HCT116 (cell line): ENCODE measurements around the gene TM9SF1. TPM values are rescaled to one million over a fixed set of nuclear protein-coding genes. Genes with fewer than 3 reads are reported as not detected.

Experiments used
- ATAC-seq: fragments of 200-7000 bp; cut with Tn5 transposase; 2 replicates; pipeline ENCODE4 v1.9.1; 2020; ENCODE audit warnings: mild to moderate bottlenecking, moderate library complexity
- BruUV-seq: library from RNA; stranded (reverse); fragments of 400-500 nt; replicated peaks from 2 replicates; lab custom pipeline; 2021; lab: Mats Ljungman, UMichigan
- CTCF ChIA-PET: fragments of 300-600 bp; sonication (Branson Sonifier 250); formaldehyde crosslinking; loops from one replicate; lab custom pipeline; 2021; ENCODE audit warnings: antibody characterized with exemption; lab: Charles Lee
- POLR2A ChIA-PET: fragments of 300-600, 350-600 bp; sonication (Branson Sonifier 250); formaldehyde crosslinking; loops from one replicate; lab custom pipeline; 2021; ENCODE audit warnings: antibody characterized with exemption; lab: Charles Lee
- RAD21 ChIA-PET, 2 experiments: fragments of 300-600 bp; sonication (Branson Sonifier 250); formaldehyde crosslinking; loops; one replicate each; lab custom pipeline; 2023; ENCODE audit warnings: low total read pairs in 2 of 2; ENCODE audit not compliant: uncharacterized antibody in 2 of 2, unreplicated experiment in 2 of 2, low non-redundant PET in 1 of 2; lab: Charles Lee
- DNase-seq: peaks from one replicate; pipeline ENCODE4 v3.0.0-alpha.2; 2010; ENCODE audit warnings: low read depth, low spot score
- H2AFZ ChIP-seq: fragments of 200-600 bp; shearing (Covaris generic), sonication (generic); 2 replicates; pipeline ENCODE4 v1.6.1; 2017; ENCODE audit warnings: low read depth, mixed run types, mixed read lengths, antibody characterized with exemption, low read length; ENCODE audit not compliant: poor library complexity, severe bottlenecking
- H3K27ac ChIP-seq: 2 replicates; pipeline ENCODE4 v1.5.1; 2012; ENCODE audit warnings: low read depth, low read length
- H3K27me3 ChIP-seq: fragments of 200-600 bp; sonication (generic); 2 replicates; pipeline ENCODE4 v1.6.1; 2016; ENCODE audit warnings: mixed run types, low read length, mixed read lengths; ENCODE audit not compliant: insufficient read depth
- H3K36me3 ChIP-seq, 2 experiments: fragments of 200-500 bp in 1 of 2; fragments of 200-600 bp in 1 of 2; sonication (Bioruptor generic) in 1 of 2; sonication (generic) in 1 of 2; 2 replicates each; pipeline versions ENCODE4 v1.5.1 to v1.6.1; 2014 to 2016; ENCODE audit warnings: low read length in 2 of 2, inconsistent platforms in 1 of 2, mixed read lengths in 1 of 2, mixed run types in 1 of 2; ENCODE audit not compliant: insufficient read depth in 2 of 2, control insufficient read depth in 1 of 2
- H3K4me1 ChIP-seq, 2 experiments: fragments of 200-600 bp in 1 of 2; sonication (generic) in 1 of 2; 2 replicates each; pipeline versions ENCODE4 v1.5.1 to v1.6.1; 2012 to 2017; ENCODE audit warnings: low read length in 2 of 2, inconsistent platforms in 1 of 2, mild to moderate bottlenecking in 1 of 2, mixed read lengths in 1 of 2, mixed run types in 1 of 2, moderate library complexity in 1 of 2; ENCODE audit not compliant: insufficient read depth in 2 of 2, control insufficient read depth in 1 of 2
- H3K4me2 ChIP-seq: fragments of 200-600 bp; sonication (generic); 2 replicates; pipeline ENCODE4 v1.6.1; 2017; ENCODE audit warnings: mixed run types, low read length, mixed read lengths
- H3K4me3 ChIP-seq, 2 experiments: fragments of 200-600 bp in 1 of 2; sonication (generic) in 1 of 2; replicated peaks in 1 of 2; 2 replicates each; pipeline ENCODE4 v1.5.1; 2011 to 2016; ENCODE audit warnings: low read length in 2 of 2, control low read depth in 1 of 2, low read depth in 1 of 2, mild to moderate bottlenecking in 1 of 2, mixed read lengths in 1 of 2, mixed run types in 1 of 2
- H3K79me2 ChIP-seq: fragments of 200-600 bp; sonication (generic); 2 replicates; pipeline ENCODE4 v1.6.1; 2017; ENCODE audit warnings: mild to moderate bottlenecking, mixed run types, low read length, moderate library complexity, mixed read lengths; ENCODE audit not compliant: insufficient read depth
- H3K9ac ChIP-seq: fragments of 200-600 bp; sonication (generic); 2 replicates; pipeline ENCODE4 v1.6.1; 2016; ENCODE audit warnings: low read length, mixed read lengths
- H3K9me2 ChIP-seq: fragments of 200-600 bp; sonication (generic), shearing (Covaris generic); 2 replicates; pipeline ENCODE4 v1.6.1; 2017; ENCODE audit warnings: mixed run types, mild to moderate bottlenecking, moderate library complexity; ENCODE audit not compliant: insufficient read depth
- H3K9me3 ChIP-seq, 2 experiments: fragments of 200-500 bp in 1 of 2; fragments of 200-600 bp in 1 of 2; sonication (Bioruptor generic) in 1 of 2; sonication (generic) in 1 of 2; 2 replicates each; pipeline ENCODE4 v1.6.1; 2014 to 2017; ENCODE audit warnings: low read length in 2 of 2, mixed read lengths in 2 of 2, inconsistent platforms in 1 of 2, low read depth in 1 of 2, mild to moderate bottlenecking in 1 of 2, mixed run types in 1 of 2, moderate library complexity in 1 of 2; ENCODE audit not compliant: control insufficient read depth in 1 of 2, insufficient read depth in 1 of 2
- H4K20me1 ChIP-seq: fragments of 200-600 bp; sonication (generic), shearing (Covaris generic); 2 replicates; pipeline ENCODE4 v1.6.1; 2017; ENCODE audit warnings: mixed run types, mild to moderate bottlenecking, moderate library complexity; ENCODE audit not compliant: insufficient read depth
- CBX3 ChIP-seq: IDR thresholded peaks from 2 replicates; pipeline ENCODE4 v1.6.1; 2012; ENCODE audit warnings: low read depth
- FOSL1 ChIP-seq: IDR thresholded peaks from 2 replicates; pipeline ENCODE4 v1.6.1; 2012; ENCODE audit warnings: low read depth
- JUND ChIP-seq: IDR thresholded peaks from 2 replicates; pipeline ENCODE4 v1.6.1; 2012
- POLR2A ChIP-seq: IDR thresholded peaks from 2 replicates; pipeline ENCODE4 v1.7.0; 2011; ENCODE audit warnings: borderline replicate concordance; ENCODE audit not compliant: insufficient read depth, insufficient read length; ENCODE audit errors: extremely low read depth
- POLR2AphosphoS5 ChIP-seq: IDR thresholded peaks from 2 replicates; pipeline ENCODE4 v1.6.1; 2011; ENCODE audit warnings: mild to moderate bottlenecking, low read depth, low read length, moderate library complexity
- SIN3A ChIP-seq: IDR thresholded peaks from 2 replicates; pipeline ENCODE4 v1.6.1; 2012; ENCODE audit warnings: low read depth
- SRF ChIP-seq: IDR thresholded peaks from 2 replicates; pipeline ENCODE4 v1.6.1; 2012; ENCODE audit warnings: low read depth
- ZFX ChIP-seq: fragments of 450-650 bp; IDR thresholded peaks from 2 replicates; pipeline ENCODE4 v1.6.1; 2017
- intact Hi-C: fragments of 100-400 bp; cut with micrococcal nuclease; formaldehyde crosslinking; loops from 2 replicates; pipeline ENCODE4 v1.10.0; 2022
- total RNA-seq: library from RNA; stranded (reverse); gene quantifications from one replicate; pipeline ENCODE4 v1.2.1, GENCODE V29; 2021; ENCODE audit not compliant: unreplicated experiment
- TF ChIP-seq, protein P1 (sequence below), 3 experiments: fragments of 200-600 bp in 1 of 3; sonication (generic) in 1 of 3; IDR thresholded peaks in 2 of 3; conservative IDR thresholded peaks in 1 of 3; 2 replicates each; pipeline ENCODE4 v1.5.1; 2012 to 2017; ENCODE audit warnings: low read depth in 2 of 3, low read length in 2 of 3, antibody characterized with exemption in 1 of 3, borderline replicate concordance in 1 of 3, control low read depth in 1 of 3, mild to moderate bottlenecking in 1 of 3, mixed read lengths in 1 of 3, mixed run types in 1 of 3, moderate library complexity in 1 of 3; ENCODE audit not compliant: insufficient read depth in 1 of 3

Gene TM9SF1
- total RNA-seq, 1 experiment from 2014 or later = 35.2 TPM

- TF ChIP-seq SRF (no peak), POLR2AphosphoS5 (no peak), CBX3 (no peak), JUND (no peak), SIN3A (no peak), FOSL1 (no peak), POLR2A (no peak), ZFX (no peak)
- TF ChIP-seq, protein P1, sequence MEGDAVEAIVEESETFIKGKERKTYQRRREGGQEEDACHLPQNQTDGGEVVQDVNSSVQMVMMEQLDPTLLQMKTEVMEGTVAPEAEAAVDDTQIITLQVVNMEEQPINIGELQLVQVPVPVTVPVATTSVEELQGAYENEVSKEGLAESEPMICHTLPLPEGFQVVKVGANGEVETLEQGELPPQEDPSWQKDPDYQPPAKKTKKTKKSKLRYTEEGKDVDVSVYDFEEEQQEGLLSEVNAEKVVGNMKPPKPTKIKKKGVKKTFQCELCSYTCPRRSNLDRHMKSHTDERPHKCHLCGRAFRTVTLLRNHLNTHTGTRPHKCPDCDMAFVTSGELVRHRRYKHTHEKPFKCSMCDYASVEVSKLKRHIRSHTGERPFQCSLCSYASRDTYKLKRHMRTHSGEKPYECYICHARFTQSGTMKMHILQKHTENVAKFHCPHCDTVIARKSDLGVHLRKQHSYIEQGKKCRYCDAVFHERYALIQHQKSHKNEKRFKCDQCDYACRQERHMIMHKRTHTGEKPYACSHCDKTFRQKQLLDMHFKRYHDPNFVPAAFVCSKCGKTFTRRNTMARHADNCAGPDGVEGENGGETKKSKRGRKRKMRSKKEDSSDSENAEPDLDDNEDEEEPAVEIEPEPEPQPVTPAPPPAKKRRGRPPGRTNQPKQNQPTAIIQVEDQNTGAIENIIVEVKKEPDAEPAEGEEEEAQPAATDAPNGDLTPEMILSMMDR (IDR thresholded peaks at IDR 0.05 in 2 of 3, conservative IDR thresholded peaks at IDR 0.05 in 1 of 3; ENCODE audit: borderline replicate concordance in 1 of 3, insufficient read depth in 1 of 3, low read depth in 2 of 3, low read length in 2 of 3) = no peak
- TF ChIP-seq, all 23 proteins: peak for 0
- H2AFZ ChIP-seq = no peak overlapping the region
- RAD21 ChIA-PET = no interaction called here
- no peaks in the 10 kb centered on the region for H3K27me3 ChIP-seq
- no peak for ATAC-seq
- H3K4me2 ChIP-seq = peak overlapping the region; percentile 92
- H4K20me1 ChIP-seq = no peaks in the 10 kb centered on the region
- H3K36me3 ChIP-seq = peaks cover 22 to 25% of the 10 kb centered on the region in 2 experiments; a peak in 3 of 4 replicates
- POLR2A ChIA-PET = interaction anchor here (0.9 to 2.3 kb wide), 8 partner anchors 10 to 110 kb away, joined by 3 to 24 read pairs (median 7); partner anchors contain the start of genes DCAF11, IPO4, IRF9 and NRL
- peak overlapping the region; percentile 83 for H3K27ac ChIP-seq
- peak overlapping the region; percentile 97 to 99 for H3K4me3 ChIP-seq
- H3K79me2 ChIP-seq = peaks cover 58% of the 10 kb centered on the region
- intact Hi-C loops = loop anchor here (1.0 kb wide), 1 partner anchor 32 kb away; the partner anchor contains the start of genes DCAF11 and NRL
- CTCF ChIA-PET = interaction anchor here (1.3 to 3.9 kb wide), 6 partner anchors 10 to 97 kb away, joined by 3 to 19 read pairs (median 7); partner anchors contain the start of genes DCAF11, IRF9, NRL and TINF2
- no peaks in the 10 kb centered on the region for H3K9me3 ChIP-seq
- DNase-seq = no peak
- peaks cover 19 to 27% of the 10 kb centered on the region in 2 experiments for H3K4me1 ChIP-seq
- H3K9me2 ChIP-seq = no peaks in the 10 kb centered on the region
- peak overlapping the region; percentile 86 for H3K9ac ChIP-seq
- no TSS peak for BruUV-seq
These were observed 49.4 kb downstream of the TM9SF1 start for GRCh38 chr14:24145690-24146452.
